Bladder microvascular endothelial cell (primary cell): ENCODE data around the gene OR52A1. TPM values are rescaled to one million over a fixed set of nuclear protein-coding genes. Genes with fewer than 3 reads are reported as not detected.

Experiments
- total RNA-seq: library from RNA; depleted of rRNA; stranded (reverse); fragments of >200 nt; gene quantifications from 2 replicates; pipeline ENCODE4 v1.2.3, GENCODE V29; 2014

The OR52A1 gene
- total RNA-seq = not detected in 2 replicates

DNA sequence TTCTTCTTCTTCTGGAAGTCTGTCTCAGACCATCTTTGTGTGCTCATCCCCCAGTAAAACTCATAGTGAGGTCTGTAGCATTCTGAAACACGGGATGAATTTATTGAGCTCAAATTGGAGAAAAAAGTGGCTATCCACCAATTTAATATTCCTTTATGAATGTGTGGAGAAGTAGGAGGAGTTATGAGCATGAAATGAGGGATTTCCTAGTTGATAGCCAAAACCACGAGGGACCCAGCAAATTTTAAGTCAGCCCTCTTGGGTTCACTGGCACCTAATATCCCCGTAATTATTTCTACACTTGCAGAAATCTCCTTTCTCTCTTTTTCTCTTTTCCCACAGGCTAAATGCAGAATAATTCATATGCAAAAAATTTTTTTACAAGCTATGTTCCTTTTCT is at the start of gene OR52A1:
Gene OR52A1, minus strand, starts transcription at position 101 of the 400 bp plus-strand sequence. CDS start 2,388 bp downstream, outside the sequence.

DNA sequence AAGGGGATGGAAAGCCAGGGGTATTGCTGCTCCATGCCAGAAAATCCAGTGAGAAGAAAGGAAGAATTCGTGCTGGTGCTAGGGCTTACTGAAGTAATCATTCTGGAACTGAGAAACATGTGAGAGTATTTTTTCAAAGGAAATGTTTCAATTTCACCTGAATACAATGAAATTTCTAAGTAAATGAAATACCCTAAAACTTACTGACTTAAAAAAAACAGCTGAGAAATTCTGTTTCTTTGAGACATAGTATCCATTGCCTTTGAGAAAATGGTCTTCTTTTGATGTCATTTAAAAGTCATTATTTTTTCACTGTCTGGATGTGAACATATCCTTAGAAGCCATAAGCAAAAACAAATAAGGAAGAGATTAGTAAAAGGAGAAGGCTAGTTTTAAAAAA is 46.0 kb upstream of the OR52A1 start, which contains the start of gene OR51V1:
Gene OR51V1, minus strand, starts transcription at position 101 of the 400 bp plus-strand sequence. Its CDS starts 0 bp downstream, at position 101.

DNA sequence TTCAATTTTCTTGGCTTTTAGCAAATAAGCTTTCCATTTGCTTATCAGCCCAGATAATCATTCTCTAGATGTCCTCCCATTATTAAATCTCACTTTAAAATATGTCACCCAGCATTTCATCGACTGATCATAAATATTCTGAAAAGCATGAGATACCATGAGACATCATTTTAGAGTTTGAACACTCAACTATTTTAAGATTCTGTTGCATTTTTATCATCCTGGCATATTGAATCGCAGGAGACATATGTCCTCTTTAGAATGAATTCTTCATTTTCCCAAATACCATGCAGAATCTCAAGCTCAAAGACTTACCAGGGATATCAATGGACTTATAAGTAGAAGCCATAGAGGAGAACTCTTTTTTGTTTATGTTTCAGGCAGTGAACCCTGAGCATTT is 16.6 kb downstream of the OR52A1 start, which contains the start of gene OR52A5:
Gene OR52A5, minus strand, starts transcription at position 361 of the 400 bp plus-strand sequence. CDS start 5,714 bp downstream, outside the sequence.

Other genes starting within 250 kb of the OR52A1 start
- not detected in 2 replicates for gene OR51G2, start 235.4 kb downstream of the OR52A1 start, total RNA-seq
- not detected in 2 replicates for gene OR51G1, start 230.4 kb downstream of the OR52A1 start, total RNA-seq
- not detected in 2 replicates for gene OR51A4, start 207.2 kb downstream of the OR52A1 start, total RNA-seq
- gene OR51A2, start 199.0 kb downstream of the OR52A1 start, total RNA-seq = not detected in 2 replicates
- gene OR51L1, start 159.9 kb downstream of the OR52A1 start, total RNA-seq = not detected in 2 replicates
- gene OR52J3, start 108.2 kb downstream of the OR52A1 start, total RNA-seq = not detected in 2 replicates
- not detected in 2 replicates for gene OR52E2, start 95.1 kb downstream of the OR52A1 start, total RNA-seq
- gene OR52E1, start 85.2 kb downstream of the OR52A1 start, total RNA-seq = not detected in 2 replicates
- gene OR52A5, start 16.4 kb downstream of the OR52A1 start, total RNA-seq = not detected in 2 replicates
- not detected in 2 replicates for gene OR51V1, start 45.9 kb upstream of the OR52A1 start, total RNA-seq
- gene HBB, start 72.3 kb upstream of the OR52A1 start, total RNA-seq = not detected in 2 replicates
- not detected in 2 replicates for gene HBD, start 79.7 kb upstream of the OR52A1 start, total RNA-seq
- not detected in 2 replicates for gene HBG1, start 95.1 kb upstream of the OR52A1 start, total RNA-seq
- gene HBG2, start 100.0 kb upstream of the OR52A1 start, total RNA-seq = not detected in 2 replicates
- not detected in 2 replicates for gene HBE1, start 115.2 kb upstream of the OR52A1 start, total RNA-seq
- not detected in 2 replicates for gene OR51B4, start 147.2 kb upstream of the OR52A1 start, total RNA-seq
- gene OR51B2, start 169.5 kb upstream of the OR52A1 start, total RNA-seq = not detected in 2 replicates
- gene OR51B5, start 188.8 kb upstream of the OR52A1 start, total RNA-seq = not detected in 2 replicates
- gene OR51B6, start 196.8 kb upstream of the OR52A1 start, total RNA-seq = not detected in 2 replicates
- gene OR51M1, start 229.1 kb upstream of the OR52A1 start, total RNA-seq = not detected in 2 replicates